Naive B cell (primary cell): ENCODE data around the gene SNRPA. TPM values are rescaled to one million over a fixed set of nuclear protein-coding genes. Genes with fewer than 3 reads are reported as not detected.

Source experiments
- ATAC-seq, 2 donors: fragments of 150-1000 bp; cut with Tn5 transposase; 2 replicates each; pipeline ENCODE4 v1.10.0; 2021; ENCODE audit warnings: low read depth in 2 of 2, mild to moderate bottlenecking in 2 of 2, moderate library complexity in 2 of 2
- DNase-seq: peaks from one replicate; pipeline ENCODE4 v3.0.0; 2022
- H3K27ac Mint-ChIP-seq, 6 donors: one replicate each; pipeline ENCODE4 v1.8.0; 2020 to 2022; ENCODE audit warnings: mild to moderate bottlenecking in 6 of 6, mixed read lengths in 6 of 6, moderate library complexity in 5 of 6, inconsistent platforms in 2 of 6
- H3K27me3 Mint-ChIP-seq, 3 donors: one replicate each; pipeline ENCODE4 v1.8.0; 2021 to 2022; ENCODE audit warnings: mixed read lengths in 3 of 3, mild to moderate bottlenecking in 1 of 3
- H3K36me3 Mint-ChIP-seq, 2 donors: one replicate each; pipeline ENCODE4 v1.8.0; 2020 to 2022; ENCODE audit warnings: mixed read lengths in 2 of 2, inconsistent platforms in 1 of 2, mild to moderate bottlenecking in 1 of 2
- H3K4me1 Mint-ChIP-seq, 3 donors: one replicate each; pipeline ENCODE4 v1.8.0; 2020 to 2022; ENCODE audit warnings: mixed read lengths in 3 of 3, inconsistent platforms in 1 of 3, mild to moderate bottlenecking in 1 of 3, moderate library complexity in 1 of 3
- H3K4me3 Mint-ChIP-seq, 8 donors: one replicate each; pipeline ENCODE4 v1.8.0; 2020 to 2022; ENCODE audit warnings: mild to moderate bottlenecking in 8 of 8, mixed read lengths in 8 of 8, moderate library complexity in 8 of 8, inconsistent platforms in 2 of 8
- H3K9me3 Mint-ChIP-seq, 7 donors: one replicate each; pipeline ENCODE4 v1.8.0; 2020 to 2022; ENCODE audit warnings: mixed read lengths in 7 of 7, mild to moderate bottlenecking in 5 of 7, inconsistent platforms in 2 of 7, moderate library complexity in 1 of 7
- polyA plus RNA-seq, 6 donors: library from polyadenylated mRNA; unstranded; fragments of 300-500 nt; fragmentation: Illumina TruSeq; gene quantifications; one replicate each; pipeline ENCODE4 v1.2.3, GENCODE V29; 2021; ENCODE audit warnings: low read depth in 6 of 6

SNRPA gene
- polyA plus RNA-seq, 6 donors from 2014 or later, result 48.3 to 88.8 (median 59.8) TPM

- Mint-ChIP-seq H3K27ac (peak overlapping the region; percentile 97 to 99 (median 99)), H3K4me3 (peak overlapping the region; percentile 82 to 97 (median 92)), H3K36me3 (peaks cover 6 to 15% of the 10 kb centered on the region in 2 donors), H3K4me1 (peaks cover 53 to 76% (median 60%) of the 10 kb centered on the region in 3 donors), H3K27me3 (no peaks in the 10 kb centered on the region), H3K9me3 (no peaks in the 10 kb centered on the region)
- ATAC-seq (no peak), DNase-seq (no peak)
These were observed 34.9 kb upstream of the SNRPA start for GRCh38 chr19:40716031-40716481.

DNA sequence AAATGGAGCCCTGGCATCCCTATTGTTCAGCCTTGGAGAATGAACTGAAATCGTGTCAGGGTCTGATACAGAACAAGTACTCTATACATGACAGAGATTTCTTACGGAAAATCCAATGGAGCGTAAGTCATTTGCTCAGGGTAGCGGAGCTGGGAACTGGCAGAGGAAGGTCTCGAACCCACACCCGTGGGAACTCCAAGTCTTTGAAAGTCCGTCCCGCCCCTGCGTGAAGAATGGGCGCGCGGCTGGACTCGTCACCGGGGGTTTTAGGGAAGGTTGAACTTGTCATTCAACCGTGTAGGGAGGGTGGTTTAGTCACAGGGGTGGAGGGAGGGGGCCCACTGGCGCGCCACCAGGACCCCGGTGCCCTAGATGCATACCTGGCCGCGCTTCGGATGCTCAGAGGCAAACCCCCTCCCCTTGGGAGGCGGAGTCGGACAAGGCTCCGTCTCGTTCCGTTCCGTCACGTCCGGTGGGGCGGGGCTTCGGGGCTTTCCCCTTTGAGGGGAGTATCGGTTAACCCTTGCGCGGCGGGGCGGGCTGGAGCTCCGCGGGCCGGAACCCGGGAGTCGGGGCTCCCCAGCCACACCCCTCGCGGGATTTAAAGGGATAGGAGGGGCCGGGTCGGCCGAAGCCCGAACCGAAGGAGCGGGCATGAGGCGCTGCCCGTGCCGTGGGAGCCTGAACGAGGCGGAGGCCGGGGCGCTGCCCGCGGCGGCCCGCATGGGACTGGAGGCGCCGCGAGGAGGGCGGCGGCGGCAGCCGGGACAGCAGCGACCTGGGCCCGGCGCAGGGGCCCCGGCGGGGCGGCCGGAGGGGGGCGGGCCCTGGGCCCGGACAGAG lies 34.3 kb upstream of the SNRPA start, which contains the start of the genes COQ8B and ITPKC:
COQ8B (minus strand) TSS at position 405 of the 843 bp plus-strand sequence. CDS start 2,254 bp downstream, outside the sequence.
ITPKC (plus strand) TSS at position 631 of the 843 bp plus-strand sequence; CDS start at position 655, 24 bp downstream.
- H3K4me3 Mint-ChIP-seq, result peak within 1 kb of the TSS; percentile 82 to 97 (median 92)
- ATAC-seq (peak; percentile 71), DNase-seq (peak; percentile 99)
- H3K27me3 Mint-ChIP-seq, result no peaks in the 10 kb centered on the region
- H3K9me3 Mint-ChIP-seq, result no peaks in the 10 kb centered on the region
- peaks cover under 1 to 10% of the 10 kb centered on the region in 2 donors for H3K36me3 Mint-ChIP-seq
- H3K4me1 Mint-ChIP-seq, result peaks cover 47 to 71% (median 66%) of the 10 kb centered on the region in 3 donors
- peak within 1 kb of the TSS; percentile 97 to 99 (median 99) for H3K27ac Mint-ChIP-seq

DNA sequence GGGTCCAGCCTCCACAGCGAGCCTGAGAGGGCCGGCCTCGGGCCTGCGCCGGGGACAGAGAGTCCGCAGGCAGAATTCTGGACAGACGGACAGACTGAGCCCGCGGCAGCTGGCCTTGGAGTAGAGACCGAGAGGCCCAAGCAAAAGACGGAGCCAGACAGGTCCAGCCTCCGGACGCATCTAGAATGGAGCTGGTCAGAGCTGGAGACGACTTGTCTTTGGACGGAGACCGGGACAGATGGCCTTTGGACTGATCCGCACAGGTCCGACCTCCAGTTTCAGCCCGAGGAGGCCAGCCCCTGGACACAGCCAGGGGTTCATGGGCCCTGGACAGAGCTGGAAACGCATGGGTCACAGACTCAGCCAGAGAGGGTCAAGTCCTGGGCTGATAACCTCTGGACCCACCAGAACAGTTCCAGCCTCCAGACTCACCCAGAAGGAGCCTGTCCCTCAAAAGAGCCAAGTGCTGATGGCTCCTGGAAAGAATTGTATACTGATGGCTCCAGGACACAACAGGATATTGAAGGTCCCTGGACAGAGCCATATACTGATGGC lies 33.6 kb upstream of the SNRPA start:
- Mint-ChIP-seq H3K4me1 (peaks cover 47 to 73% (median 71%) of the 10 kb centered on the region in 3 donors), H3K27me3 (no peaks in the 10 kb centered on the region), H3K36me3 (peaks cover 0 to 8% of the 10 kb centered on the region in 2 donors), H3K27ac (peak overlapping the region in 4 of 6 donors; percentile 28 to 99 (median 64)), H3K9me3 (no peaks in the 10 kb centered on the region), H3K4me3 (peak overlapping the region; percentile 77 to 96 (median 91))
- no peak for DNase-seq
- ATAC-seq, result no peak

DNA sequence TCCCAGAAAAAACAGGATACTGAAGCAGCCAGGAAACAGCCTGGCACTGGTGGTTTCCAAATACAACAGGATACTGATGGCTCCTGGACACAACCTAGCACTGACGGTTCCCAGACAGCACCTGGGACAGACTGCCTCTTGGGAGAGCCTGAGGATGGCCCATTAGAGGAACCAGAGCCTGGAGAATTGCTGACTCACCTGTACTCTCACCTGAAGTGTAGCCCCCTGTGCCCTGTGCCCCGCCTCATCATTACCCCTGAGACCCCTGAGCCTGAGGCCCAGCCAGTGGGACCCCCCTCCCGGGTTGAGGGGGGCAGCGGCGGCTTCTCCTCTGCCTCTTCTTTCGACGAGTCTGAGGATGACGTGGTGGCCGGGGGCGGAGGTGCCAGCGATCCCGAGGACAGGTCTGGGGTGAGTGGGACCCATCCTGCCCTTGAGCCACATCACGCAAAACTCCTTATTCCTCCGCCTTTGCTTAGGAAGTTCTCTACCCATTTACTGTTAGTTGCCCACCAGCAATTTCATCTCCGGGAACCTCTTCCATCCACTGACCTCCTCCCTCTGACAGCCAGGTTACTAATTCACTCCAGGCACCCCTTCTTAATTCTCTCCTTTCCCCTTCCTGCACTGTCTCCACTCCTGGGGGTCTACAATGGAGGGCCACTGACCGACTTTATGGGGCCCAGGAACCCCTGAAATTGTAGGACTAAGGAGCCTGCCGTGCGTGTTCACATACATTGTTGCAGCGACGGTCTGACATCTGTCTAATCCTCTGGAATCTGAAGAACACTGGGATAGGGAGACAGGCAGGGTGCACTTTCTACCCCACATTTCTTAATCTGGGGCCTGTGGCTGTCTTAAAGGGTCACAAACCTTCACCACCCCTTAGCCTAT lies 32.9 kb upstream of the SNRPA start:
- Mint-ChIP-seq H3K27ac (peak overlapping the region; percentile 67 to 99 (median 96)), H3K27me3 (no peaks in the 10 kb centered on the region), H3K4me1 (peaks cover 48 to 75% (median 72%) of the 10 kb centered on the region in 3 donors), H3K9me3 (no peaks in the 10 kb centered on the region), H3K4me3 (peak overlapping the region; percentile 78 to 96 (median 92)), H3K36me3 (peaks cover 0 to 8% of the 10 kb centered on the region in 2 donors)
- ATAC-seq (no peak), DNase-seq (no peak)

GRCh38 chr19:40718774-40719391 lies 32.1 kb upstream of the SNRPA start:
- no peaks in the 10 kb centered on the region for H3K27me3 Mint-ChIP-seq
- H3K9me3 Mint-ChIP-seq, result no peaks in the 10 kb centered on the region
- ATAC-seq (no peak), DNase-seq (no peak)
- H3K4me3 Mint-ChIP-seq, result peak overlapping the region; percentile 78 to 96 (median 92)
- peaks cover 49 to 72% (median 71%) of the 10 kb centered on the region in 3 donors for H3K4me1 Mint-ChIP-seq
- H3K36me3 Mint-ChIP-seq, result peaks cover 0 to 8% of the 10 kb centered on the region in 2 donors
- peak overlapping the region in 5 of 6 donors; percentile 67 to 99 (median 96) for H3K27ac Mint-ChIP-seq

- peaks cover 49 to 69% (median 66%) of the 10 kb centered on the region in 3 donors for H3K4me1 Mint-ChIP-seq
These were observed 31.5 kb upstream of the SNRPA start for GRCh38 chr19:40719414-40719894.

DNA sequence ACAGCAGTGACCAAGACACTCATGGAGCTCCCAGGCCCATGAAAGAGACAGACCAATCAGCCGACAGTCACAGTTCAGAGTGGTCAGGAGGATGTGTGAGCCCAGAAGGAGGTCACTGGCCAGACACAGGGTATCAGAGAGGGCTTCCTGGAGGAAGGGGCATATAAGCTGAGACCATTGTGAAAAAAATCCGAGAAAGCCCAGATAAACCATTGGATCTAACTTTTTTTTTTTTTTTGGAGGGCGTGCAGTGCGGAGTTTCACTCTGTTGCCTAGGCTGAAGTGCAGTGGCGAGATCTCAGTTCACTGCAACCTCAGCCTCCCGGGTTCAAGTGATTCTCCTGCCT lies 29.9 kb upstream of the SNRPA start:
- H3K4me3 Mint-ChIP-seq, result peak overlapping the region in 4 of 8 donors; percentile 47 to 84 (median 74)
- no peaks in the 10 kb centered on the region for H3K27me3 Mint-ChIP-seq
- peaks cover 36 to 56% (median 49%) of the 10 kb centered on the region in 3 donors for H3K4me1 Mint-ChIP-seq
- peaks cover 0 to 8% of the 10 kb centered on the region in 2 donors for H3K36me3 Mint-ChIP-seq
- H3K9me3 Mint-ChIP-seq, result no peaks in the 10 kb centered on the region
- H3K27ac Mint-ChIP-seq, result peak overlapping the region in 3 of 6 donors; percentile 33 to 87 (median 79)
- DNase-seq (no peak), ATAC-seq (no peak)

More at GRCh38 chr19:40719414-40719894, 31.5 kb upstream of the SNRPA start:
- Mint-ChIP-seq H3K4me3 (peak overlapping the region; percentile 58 to 96 (median 82)), H3K9me3 (no peaks in the 10 kb centered on the region), H3K27me3 (no peaks in the 10 kb centered on the region), H3K27ac (peak overlapping the region in 5 of 6 donors; percentile 4 to 99 (median 79)), H3K36me3 (peaks cover 0 to 8% of the 10 kb centered on the region in 2 donors)
- ATAC-seq (no peak), DNase-seq (no peak)

- H3K27ac Mint-ChIP-seq, result peak overlapping the region in 2 of 6 donors; percentile 39 to 54
- peaks cover 0 to 8% of the 10 kb centered on the region in 2 donors for H3K36me3 Mint-ChIP-seq
- DNase-seq (no peak), ATAC-seq (no peak)
- H3K4me3 Mint-ChIP-seq, result peak overlapping the region in 1 of 8 donors; percentile 38
- H3K27me3 Mint-ChIP-seq, result no peaks in the 10 kb centered on the region
- H3K4me1 Mint-ChIP-seq, result peaks cover 32 to 50% (median 42%) of the 10 kb centered on the region in 3 donors
- no peaks in the 10 kb centered on the region for H3K9me3 Mint-ChIP-seq
These were observed 28.9 kb upstream of the SNRPA start for GRCh38 chr19:40721936-40722661.

- Mint-ChIP-seq H3K4me3 (no peak overlapping the region), H3K27me3 (no peaks in the 10 kb centered on the region), H3K36me3 (peaks cover 0 to 8% of the 10 kb centered on the region in 2 donors), H3K4me1 (peaks cover 26 to 40% (median 36%) of the 10 kb centered on the region in 3 donors), H3K9me3 (no peaks in the 10 kb centered on the region), H3K27ac (no peak overlapping the region)
- ATAC-seq (no peak), DNase-seq (no peak)
These were observed 27.2 kb upstream of the SNRPA start for GRCh38 chr19:40723661-40724254.

DNA sequence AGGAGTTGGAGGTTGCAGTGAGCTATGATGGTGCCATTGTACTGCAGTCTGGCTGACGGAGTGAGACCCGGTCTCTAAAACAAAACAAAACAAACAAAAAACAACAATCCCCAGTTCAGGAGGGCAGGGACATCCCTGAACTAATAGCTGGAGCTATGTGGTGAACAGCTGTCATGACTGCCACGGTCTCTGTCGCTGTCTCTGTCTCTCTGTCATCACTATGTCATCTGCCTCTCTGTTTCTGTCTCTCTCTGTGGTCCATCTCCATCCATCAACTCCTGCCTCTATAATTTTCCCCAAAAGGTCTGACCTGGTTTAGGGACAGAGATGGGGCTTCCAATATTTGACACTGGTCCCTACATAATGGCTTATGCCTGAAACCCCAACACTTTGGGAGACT lies 26.7 kb upstream of the SNRPA start:
- H3K4me3 Mint-ChIP-seq, result no peak overlapping the region
- H3K9me3 Mint-ChIP-seq, result no peaks in the 10 kb centered on the region
- H3K36me3 Mint-ChIP-seq, result peaks cover 0 to 8% of the 10 kb centered on the region in 2 donors
- no peaks in the 10 kb centered on the region for H3K27me3 Mint-ChIP-seq
- no peak for ATAC-seq
- H3K4me1 Mint-ChIP-seq, result peaks cover 21 to 34% (median 31%) of the 10 kb centered on the region in 3 donors
- no peak for DNase-seq
- no peak overlapping the region for H3K27ac Mint-ChIP-seq

DNA sequence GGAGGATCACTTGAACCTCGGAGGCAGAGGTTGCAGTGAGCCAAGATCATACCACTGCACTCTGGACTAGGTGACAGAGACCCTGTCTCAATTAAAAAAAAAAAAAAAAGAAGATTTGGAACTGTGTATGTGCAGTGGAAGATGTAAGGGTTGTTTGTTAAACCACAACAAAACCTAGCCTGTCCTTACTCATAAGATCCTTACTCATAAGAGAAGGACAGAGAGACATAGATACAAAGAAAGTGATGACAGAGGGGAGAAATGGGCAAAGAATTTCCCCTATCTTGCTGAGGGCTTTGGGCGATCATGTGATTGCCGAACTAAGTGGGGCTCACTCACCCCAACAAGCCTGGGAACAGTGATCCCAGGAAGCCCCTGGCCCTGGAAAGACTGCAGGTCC lies 26.1 kb upstream of the SNRPA start:
- Mint-ChIP-seq H3K27me3 (no peaks in the 10 kb centered on the region), H3K4me1 (peaks cover 21 to 29% (median 26%) of the 10 kb centered on the region in 3 donors), H3K27ac (no peak overlapping the region), H3K9me3 (no peaks in the 10 kb centered on the region), H3K36me3 (peaks cover 0 to 8% of the 10 kb centered on the region in 2 donors), H3K4me3 (no peak overlapping the region)
- DNase-seq, result no peak
- no peak for ATAC-seq
